AG08396 (cell line): ENCODE results near the gene BROX.
A peak's percentile ranks its signal among the peaks of the same experiment; 100 is the strongest.
"Not testable (repeated sequence)": the region's sequence is repeated elsewhere in the genome, so short reads cannot be mapped to it uniquely, and the experiment has no call there.

Source experiments
- DNase-seq: peaks from one replicate; pipeline ENCODE4 v3.0.0; 2012; ENCODE audit warnings: low spot score, mixed read lengths

The BROX gene, protein sequence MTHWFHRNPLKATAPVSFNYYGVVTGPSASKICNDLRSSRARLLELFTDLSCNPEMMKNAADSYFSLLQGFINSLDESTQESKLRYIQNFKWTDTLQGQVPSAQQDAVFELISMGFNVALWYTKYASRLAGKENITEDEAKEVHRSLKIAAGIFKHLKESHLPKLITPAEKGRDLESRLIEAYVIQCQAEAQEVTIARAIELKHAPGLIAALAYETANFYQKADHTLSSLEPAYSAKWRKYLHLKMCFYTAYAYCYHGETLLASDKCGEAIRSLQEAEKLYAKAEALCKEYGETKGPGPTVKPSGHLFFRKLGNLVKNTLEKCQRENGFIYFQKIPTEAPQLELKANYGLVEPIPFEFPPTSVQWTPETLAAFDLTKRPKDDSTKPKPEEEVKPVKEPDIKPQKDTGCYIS

DNA sequence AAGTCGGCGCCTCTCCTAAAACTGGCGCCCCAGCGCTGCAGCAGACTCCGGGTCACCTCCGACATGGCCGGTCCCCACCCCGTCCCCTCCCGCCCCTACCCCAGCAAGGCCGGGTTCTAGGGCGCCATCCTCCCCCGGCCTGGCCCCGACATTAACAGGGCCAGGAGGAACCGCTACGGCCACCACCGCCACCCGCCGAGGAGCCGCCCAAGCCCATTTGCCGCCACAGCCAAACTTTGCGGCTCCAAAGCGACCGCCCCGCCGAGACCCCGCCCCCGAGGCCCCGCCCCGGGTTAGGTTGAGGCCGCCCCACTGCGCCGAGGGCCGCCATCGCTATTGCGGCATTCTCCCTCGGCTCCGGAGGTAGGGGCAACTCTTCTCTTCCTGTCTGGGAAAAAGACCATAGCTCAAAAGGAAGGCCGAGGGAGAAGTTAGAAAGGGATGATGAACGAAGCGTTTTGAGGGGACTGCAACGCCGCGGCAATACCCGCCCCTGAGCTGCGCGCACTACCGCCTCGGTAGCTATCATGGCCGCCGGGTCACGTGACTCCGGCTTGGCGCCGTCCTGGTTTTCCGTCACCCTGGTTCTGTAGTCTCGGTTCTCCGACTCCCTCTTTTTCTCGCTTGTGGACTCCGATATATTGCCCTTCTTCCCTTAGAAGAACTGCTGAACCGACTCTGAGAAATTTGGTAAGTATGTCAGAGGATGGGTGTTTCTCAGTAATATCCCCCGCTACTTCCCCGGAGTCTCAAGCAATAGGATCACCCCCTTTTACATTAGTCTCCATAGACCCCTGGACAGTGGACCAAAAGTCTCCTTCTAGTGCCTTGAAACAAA is at the start of gene BROX, which contains the start of gene AIDA:
Gene BROX, plus strand, starts transcription at position 312 of the 838 bp plus-strand sequence. CDS start 3,136 bp downstream, outside the sequence.
Gene AIDA, minus strand, starts transcription at position 239 of the 838 bp plus-strand sequence. Its CDS starts 174 bp downstream, at position 65.
- DNase-seq = peak; percentile 93

DNA sequence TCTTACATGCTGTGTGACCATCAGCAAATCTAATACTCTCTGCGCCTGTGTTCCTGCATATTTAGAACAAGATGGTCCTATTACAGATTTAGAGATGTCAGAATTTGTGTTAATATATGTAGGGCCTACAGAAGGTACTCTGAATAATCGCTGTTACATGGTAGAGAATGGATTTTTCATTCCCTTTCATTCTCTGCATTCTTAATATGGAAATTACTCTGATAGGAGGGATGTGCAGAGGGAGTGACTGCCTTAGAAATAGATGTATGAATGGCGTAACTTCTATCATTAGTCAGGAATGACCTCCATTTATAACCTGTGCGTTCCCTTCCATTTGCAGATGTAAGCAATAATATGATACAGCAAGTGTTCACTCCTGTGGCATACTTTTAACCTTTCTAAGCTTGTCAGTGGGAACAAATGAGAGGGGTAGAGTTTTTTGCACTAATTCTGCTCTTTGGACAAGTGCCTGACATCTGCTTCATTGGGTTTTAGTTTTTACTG is 48.9 kb upstream of the BROX start:
- no peak for DNase-seq

DNA sequence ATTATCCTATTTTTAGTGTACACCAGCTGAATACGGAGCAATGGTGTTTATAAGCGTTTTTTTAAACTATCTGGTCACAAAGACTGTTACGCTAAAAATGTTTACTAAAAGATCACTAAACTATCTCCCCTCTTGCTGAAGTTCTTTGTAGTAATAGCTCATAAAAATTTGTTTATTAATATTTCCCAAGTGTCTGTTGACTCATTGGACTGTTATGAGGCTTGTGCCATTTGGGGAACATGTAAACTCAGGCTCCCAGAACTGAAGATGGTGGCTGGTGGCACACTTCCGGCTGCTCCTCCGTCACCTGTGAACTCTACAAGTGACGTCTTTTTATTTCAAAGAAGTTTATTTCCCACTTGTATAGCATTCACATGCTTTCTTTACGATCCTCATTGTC is 46.4 kb upstream of the BROX start:
- peak; percentile 14 for DNase-seq

DNA sequence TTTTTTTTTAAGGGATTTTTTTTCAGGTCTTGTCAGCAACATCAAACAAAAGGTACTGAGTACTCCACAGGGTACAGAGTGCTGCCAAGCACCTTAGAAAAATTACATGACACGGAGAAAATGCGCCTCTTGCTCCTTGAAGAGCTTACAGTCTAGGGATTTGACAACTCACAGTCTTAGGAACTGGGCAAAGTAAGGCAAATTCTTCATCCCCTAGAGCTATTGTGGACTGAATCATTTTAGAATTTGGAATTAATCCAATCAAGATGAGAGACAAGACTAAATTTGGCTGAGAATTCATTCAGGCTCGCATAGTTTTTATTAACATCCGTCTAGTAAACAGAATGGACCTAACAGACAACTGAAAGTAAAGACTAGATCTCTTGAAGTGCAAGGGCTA is 44.2 kb upstream of the BROX start:
- DNase-seq = not testable (repeated sequence)

DNA sequence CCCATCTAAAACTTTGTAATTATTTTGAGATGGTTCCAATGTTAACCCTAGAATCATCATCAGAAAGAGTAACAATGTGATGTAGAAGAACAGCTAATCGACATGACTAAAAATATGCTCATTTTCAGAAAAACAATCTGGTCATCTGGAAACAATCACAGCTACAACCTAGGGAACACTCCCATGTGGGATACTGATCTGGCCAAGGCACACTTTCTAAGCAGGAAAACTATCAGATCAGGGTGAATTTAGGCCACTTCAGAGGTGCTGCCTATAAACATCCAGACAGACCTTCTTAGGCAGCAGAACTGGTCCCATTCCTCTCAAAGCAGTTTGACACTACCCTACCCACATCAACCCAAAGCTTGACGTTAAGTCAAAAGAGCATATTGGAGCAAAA is 43.3 kb upstream of the BROX start:
- not testable (repeated sequence) for DNase-seq

DNA sequence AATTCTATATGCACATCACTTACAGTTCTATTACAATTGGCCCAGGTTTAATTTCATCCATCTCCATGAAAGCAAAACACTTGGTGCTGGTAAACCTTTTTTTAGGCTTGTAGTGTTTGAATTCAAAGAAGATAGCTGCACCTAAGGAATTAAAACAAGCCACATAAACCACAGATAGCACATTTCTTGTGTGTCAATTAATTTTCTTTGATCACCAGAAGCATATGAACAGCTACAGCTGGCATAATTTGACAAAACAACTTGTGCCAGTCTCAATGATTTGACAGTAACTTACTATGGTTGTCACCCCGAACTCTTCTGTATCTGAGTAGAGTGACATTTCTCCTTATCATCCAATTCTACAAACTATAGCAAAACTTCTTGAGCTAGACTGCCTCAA is 42.3 kb upstream of the BROX start:
- DNase-seq = no peak

DNA sequence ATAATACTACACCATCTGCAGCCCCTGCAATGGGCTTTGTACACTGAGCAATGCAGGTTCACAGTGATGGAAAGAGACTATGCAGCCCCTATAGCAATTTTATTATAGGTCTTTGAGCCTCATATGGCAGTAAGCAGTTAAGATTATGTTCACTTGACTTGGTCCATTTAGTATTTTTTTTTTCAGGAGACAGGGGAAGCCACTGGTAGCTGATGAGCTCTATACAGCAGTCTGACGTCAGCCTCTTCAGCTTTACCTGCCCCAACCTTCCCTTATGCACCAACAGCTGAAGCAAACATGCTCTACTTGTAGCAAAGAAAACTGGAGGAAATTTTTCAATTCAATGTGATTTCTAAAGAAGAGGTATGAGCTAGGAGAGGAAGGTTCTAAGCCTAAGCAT is 32.3 kb upstream of the BROX start:
- DNase-seq = no peak

DNA sequence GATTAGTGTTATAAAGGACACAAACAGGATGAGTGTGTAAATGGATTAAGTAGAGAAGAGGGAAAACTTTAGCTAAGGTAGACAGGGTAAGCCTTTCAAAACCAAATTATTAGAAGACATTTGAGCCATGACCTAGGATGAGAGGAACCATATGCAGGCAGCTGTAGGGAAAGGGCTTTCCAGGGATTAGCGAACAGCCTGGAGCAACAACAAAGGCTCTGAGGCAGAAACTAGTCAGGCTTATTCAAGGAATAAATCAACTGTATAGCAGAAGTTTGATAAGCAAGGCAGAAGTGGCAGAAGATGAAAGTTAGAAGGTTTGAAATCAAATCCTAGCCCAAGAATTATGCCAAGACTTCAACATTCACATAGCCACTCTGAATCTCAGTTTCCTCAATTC is 21.3 kb upstream of the BROX start:
- no peak for DNase-seq

DNA sequence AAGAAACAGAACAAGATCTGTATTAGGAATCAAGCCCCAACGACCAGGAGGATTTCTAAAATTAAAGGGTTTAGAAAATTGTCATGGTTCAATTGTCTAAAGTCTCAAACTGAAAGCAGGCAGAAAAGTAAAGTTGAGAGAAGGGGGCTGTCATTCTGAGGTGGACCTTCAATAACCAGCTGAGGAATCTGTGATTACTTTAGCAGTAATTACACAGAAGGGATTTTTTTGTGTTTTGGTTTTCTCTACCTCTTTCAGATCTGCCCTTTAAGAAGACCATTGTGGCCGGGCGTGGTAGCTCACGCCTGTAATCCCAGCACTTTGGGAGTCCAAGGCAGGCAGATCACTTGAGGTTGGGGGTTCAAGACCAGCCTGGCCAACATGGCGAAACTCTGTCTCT is 17.4 kb upstream of the BROX start:
- no peak for DNase-seq

DNA sequence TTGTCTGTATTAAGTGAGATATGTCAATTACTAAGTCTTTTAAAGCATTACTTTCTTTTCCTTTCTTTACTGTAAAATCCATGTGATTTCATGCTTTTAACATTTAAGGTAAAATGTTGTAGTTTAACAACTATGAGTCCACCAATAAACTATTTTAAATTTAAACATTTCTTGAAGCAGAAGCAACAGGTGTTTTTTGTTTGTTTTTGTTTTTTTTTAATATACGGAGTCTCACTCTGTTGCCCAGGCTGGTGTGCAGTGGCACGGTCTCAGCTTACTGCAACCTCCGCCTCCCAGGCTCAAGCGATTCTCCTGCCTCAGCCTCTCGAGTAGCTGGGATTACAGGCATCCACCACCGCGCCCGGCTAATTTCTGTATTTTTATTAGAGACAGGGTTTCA is 15.6 kb upstream of the BROX start:
- no peak for DNase-seq

DNA sequence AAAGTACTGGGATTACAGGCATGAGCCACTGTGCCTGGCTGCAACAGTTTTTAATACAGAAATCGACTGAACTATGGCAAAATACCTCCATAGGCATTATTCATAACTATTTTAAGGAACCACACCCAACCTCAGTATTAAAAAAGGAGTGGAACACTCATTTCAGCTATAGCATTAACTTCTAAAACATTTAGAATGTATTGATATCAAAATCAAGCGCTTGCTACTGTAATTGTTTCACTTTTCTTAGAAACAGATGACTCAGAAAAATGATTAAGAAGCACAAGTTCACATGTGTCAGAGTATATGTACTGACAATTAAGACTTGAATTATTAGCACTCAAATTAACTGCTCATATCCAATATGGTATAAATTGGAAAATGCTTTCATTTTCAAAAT is 15.2 kb upstream of the BROX start:
- DNase-seq = no peak

DNA sequence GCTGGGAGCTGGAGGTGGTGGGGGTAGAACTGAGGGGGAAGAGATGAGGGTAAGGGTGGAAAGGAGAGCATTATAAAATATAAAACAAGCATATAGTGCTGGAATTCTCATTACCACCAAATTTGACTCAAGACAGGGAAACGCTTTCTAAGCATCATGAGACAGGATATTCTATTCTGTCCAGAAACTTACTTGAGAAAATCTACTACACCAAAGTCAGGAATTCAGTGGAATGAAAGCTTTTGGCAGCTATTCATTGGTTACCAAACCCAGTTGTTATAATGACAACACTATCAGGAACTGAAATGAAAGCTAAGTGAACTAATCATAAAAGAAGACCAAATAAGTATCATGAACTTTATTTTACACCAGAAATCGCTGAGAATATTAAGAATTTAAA is 14.5 kb upstream of the BROX start:
- DNase-seq = peak; percentile 35

DNA sequence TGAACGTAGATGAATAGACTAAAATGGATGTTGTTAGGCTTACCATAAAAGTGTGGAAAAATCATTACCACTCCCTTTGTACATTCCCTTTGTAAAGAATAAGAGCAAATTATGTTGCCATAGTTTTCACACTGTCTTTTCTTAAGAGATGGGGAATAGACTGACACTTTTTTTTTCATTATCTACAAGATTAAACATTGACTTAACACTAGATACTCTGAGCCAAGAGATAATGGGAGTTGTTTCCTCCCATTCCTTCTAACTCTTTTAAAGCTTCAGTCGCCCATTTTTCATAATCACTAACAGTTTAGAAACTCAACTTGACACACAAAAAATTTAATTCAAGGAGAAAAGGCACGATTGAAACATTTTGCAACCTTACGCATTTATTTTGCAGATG is 10.2 kb upstream of the BROX start:
- DNase-seq = no peak

DNA sequence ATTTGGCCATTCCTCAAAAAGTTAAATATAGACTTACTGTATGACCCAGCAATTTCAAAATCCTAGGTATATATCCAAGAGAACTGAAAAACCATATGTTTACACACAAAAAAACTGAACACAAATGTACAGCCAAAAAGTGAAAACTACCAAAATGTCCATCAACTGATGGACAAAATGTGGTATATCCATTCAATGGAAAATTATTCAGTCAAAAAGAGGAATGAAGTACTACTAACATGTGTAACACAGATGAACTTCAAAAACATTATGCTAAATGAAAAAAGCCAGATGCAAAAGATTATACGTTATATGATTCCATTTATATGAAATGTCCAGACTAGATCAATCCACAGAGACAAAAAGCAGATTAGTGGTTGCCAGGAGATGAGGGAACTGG is 8.1 kb upstream of the BROX start:
- no peak for DNase-seq

DNA sequence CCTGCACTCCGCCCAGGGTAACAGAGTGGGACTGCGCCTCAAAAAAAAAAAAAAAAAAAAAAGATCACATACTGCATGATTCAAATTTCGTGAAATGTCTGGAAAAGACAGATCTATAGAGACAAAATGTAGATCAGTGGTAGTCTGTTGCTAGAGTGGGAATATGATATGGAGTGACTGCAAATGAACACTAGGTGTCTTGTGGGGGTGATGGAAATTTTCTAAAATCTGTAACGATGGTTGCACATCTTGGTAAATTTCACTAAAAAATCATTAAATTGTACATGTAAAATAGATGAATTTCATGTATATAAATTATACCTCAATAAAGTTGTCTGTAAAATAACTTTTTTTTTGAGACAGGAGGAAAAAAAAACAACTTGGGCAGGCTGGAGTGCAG is 5.5 kb upstream of the BROX start:
- DNase-seq = no peak

DNA sequence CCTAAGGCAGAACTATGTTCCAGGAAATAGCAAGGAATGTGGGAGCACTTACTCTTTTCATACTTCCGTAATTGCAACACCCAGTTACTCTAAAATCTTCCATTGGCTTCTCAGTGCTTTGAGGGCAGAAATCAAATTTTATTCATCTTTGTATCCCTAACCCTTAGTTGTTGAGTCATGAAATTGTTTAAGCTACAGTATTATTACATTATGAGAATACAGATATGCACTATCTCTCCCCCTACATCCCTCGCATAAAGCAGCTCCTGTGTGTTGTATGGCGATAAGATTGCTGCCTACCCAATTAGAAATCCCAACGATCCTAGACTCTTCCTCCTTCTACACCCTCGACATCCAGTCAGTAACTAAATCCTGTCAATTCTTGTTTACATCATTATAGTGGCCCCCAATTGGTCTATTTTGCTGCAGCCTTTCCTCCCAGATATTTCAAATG is 2.6 kb upstream of the BROX start:
- DNase-seq = no peak

DNA sequence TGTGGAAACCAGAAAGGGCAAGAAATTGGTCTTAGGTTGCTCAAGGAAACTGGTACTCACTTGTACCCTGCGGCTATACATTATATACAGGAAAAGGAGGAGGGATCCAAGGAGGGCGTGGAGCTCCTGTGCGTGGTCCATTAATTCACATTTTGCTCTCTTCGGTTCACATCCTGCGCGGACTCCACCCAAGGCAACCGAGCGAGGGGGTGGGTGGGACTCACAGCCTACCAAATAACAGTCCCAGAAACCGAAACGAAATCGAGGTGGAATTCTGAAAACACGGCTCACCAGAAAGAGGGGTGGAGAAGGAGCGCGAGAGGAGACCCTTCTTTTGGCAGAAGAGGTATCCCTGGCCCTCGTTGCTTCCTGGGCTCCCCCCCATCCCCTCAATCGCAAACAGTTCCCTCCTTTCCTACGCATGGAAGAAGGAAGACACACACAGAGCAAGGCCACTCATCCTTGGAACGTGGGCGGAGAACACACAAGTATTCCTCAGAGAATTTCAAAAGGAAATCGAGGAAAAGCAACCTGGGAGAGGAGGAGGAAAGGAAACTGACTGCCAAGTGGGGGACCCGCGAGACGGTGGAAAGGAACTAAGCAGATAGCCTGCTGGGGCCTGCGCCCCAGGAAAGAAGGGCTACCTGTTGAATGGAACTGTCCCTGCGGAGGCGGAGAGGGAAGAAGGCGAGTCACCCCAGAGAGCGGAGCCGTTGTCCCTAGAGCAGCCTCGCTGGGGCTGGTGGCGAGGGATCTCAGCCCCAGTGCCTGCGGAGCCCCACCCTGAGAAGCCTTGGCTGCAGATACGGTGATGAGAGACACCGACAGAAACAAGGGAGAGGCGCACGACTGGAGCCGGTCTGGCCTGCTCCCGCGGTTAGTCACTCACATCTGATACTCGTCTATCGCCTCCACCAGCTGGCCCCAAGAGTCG is 778 bp upstream of the BROX start:
- peak; percentile 75 for DNase-seq

DNA sequence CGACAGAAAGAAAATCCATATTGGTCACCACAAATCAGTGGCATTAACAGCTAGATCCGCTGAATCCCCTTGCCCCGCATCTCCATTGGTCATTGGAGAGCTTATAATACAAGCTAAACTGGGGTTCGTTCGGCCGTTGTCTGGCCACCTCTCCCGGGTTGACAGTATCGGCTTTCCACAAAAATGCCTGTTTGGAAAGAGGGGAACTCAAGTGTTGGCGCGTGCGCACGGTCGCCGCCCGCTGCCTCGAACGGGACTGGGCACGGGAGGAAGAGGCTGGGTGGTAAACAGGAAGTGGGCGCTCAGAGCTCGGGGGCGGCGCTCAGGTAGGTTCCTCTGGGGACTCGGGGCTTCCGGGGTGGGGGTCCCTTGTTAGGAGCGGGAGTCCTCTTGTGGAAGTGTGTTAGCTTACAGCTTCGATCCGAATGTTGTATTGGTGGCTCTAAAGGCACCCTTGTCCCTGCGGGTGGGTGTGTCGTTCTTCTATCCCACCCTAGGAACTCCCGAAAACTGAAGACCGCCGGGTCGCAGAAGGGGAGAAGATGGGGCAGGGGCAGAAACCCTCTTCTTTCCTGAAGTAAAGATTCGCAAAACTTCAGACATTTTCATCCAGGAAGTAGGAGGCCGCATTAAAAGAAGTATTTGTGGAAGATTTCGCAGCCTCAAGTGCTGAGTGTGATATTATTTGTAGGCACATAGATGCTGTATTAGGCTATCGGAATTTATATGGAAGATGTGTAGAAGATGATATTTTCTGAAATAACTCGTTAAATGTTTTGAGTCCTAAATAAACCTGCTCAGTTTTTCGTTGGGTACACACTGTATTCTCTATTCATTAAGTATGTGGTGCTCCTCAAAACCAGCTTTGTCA is 962 bp downstream of the BROX start:
- DNase-seq = peak; percentile 93

DNA sequence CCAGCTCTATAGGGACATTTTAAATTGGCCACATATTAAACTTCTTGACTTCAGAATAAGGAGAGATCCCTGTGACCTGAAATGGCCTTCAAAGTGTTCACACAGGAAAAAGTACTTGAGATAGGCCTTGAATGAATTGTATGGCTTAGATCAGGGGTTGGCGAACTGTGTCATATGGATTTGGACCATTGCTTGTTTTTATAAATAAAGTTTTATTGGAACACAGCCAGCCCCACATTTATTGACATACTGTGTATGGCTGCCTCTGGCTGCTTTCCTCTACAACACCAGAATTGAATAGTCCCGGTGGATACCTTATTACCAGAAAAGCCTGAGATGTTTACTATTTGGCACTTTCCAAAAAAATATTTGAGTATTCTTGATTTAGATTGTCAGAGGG is 4.0 kb downstream of the BROX start:
- no peak for DNase-seq

DNA sequence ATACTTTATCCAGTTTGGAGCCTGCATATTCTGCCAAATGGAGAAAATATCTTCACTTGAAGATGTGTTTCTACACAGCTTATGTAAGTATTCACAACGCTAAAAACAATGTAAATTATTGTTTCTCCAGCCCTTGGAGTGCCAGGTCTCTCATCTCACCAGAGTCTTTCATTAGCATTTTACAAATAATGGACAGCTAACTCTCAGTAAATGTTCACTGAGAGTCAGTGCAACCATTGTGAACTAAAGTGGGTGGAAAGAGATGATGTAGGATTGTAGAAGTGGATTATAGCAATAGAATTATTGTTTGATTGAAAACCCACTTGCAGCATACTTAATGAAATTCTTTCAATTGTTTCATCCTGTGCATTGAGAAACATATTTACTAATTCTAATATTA is 16.4 kb downstream of the BROX start:
- DNase-seq = no peak

DNA sequence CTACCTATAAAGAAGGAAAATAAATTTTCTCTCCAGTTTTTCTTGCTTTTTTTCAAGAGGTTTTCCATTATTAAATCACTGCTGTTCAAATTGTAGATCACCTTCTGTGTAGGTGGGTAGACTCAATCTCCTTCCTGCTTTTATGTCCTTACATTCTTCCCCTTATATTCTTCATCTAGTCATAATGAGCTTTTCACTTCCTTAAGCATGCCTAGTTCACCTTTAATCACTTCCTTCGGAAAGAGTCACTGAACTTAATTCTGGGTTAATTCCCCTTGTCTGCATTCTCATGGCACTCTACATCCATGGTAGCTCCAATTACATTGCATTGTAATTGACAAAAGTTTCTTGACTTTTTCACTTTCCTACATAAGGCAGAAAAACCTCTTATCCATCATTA is 18.5 kb downstream of the BROX start:
- DNase-seq = no peak
